GM12872 (cell line): ENCODE results near the gene KIF16B.

Source experiments
- CTCF ChIP-seq: IDR thresholded peaks from 3 replicates; pipeline ENCODE4 v1.5.1; 2011; ENCODE audit warnings: low read depth, mild to moderate bottlenecking, low read length, moderate library complexity; ENCODE audit not compliant: insufficient read depth

KIF16B gene

GRCh38 chr20:16493486-16493885, 79.8 kb downstream of the KIF16B start:
- no peak for TF ChIP-seq CTCF

- TF ChIP-seq CTCF: no peak
Observed at GRCh38 chr20:16491294-16491905, 81.8 kb downstream of the KIF16B start.

GRCh38 chr20:16490696-16491095, 82.6 kb downstream of the KIF16B start:
- TF ChIP-seq CTCF: no peak

GRCh38 chr20:16488616-16489015, 84.6 kb downstream of the KIF16B start:
- no peak for TF ChIP-seq CTCF

- no peak for TF ChIP-seq CTCF
Observed at GRCh38 chr20:16488086-16488485, 85.2 kb downstream of the KIF16B start.

- no peak for TF ChIP-seq CTCF
Observed at GRCh38 chr20:16486532-16486931, 86.7 kb downstream of the KIF16B start.

- no peak for TF ChIP-seq CTCF
Observed at GRCh38 chr20:16485401-16485800, 87.8 kb downstream of the KIF16B start.

- no peak for TF ChIP-seq CTCF
Observed at GRCh38 chr20:16483024-16483423, 90.2 kb downstream of the KIF16B start.
